HL-60 (cell line): ENCODE data around the gene TARS1.

Experiments used
- DNase-seq, 2 experiments: peaks; one replicate each; pipeline ENCODE4 v3.0.0-alpha.2; 2010 to 2020; ENCODE audit warnings: low read depth in 1 of 2, low spot score in 1 of 2
- H3K27ac ChIP-seq: fragments of 250-450 bp; sonication (Bioruptor Pico); replicated peaks from 2 replicates; pipeline ENCODE4 v1.5.1; 2020; ENCODE audit warnings: mild to moderate bottlenecking, moderate library complexity
- H3K27me3 ChIP-seq: fragments of 250-450 bp; sonication (Bioruptor Pico); 2 replicates; pipeline ENCODE4 v1.5.1; 2021; ENCODE audit warnings: mild to moderate bottlenecking, moderate library complexity; ENCODE audit not compliant: insufficient read depth, poor library complexity, severe bottlenecking
- H3K4me3 ChIP-seq: replicated peaks from 2 replicates; pipeline ENCODE4 v1.5.1; 2011; ENCODE audit warnings: mild to moderate bottlenecking, control low read depth, low read length; ENCODE audit not compliant: insufficient read depth
- GABPA ChIP-seq: IDR thresholded peaks from 2 replicates; pipeline ENCODE4 v1.6.1; 2012; ENCODE audit warnings: low read depth
- POLR2AphosphoS5 ChIP-seq: IDR thresholded peaks from 2 replicates; pipeline ENCODE4 v1.6.1; 2012; ENCODE audit warnings: low read depth
- SPI1 ChIP-seq: IDR thresholded peaks from 2 replicates; pipeline ENCODE4 v1.6.1; 2012; ENCODE audit warnings: low read depth, mild to moderate bottlenecking, borderline replicate concordance
- TF ChIP-seq, protein P1 (sequence below): IDR thresholded peaks from 2 replicates; pipeline ENCODE4 v1.6.1; 2012; ENCODE audit warnings: low read depth; ENCODE audit not compliant: insufficient replicate concordance
- TF ChIP-seq, protein P2 (sequence below): IDR thresholded peaks from one replicate; pipeline ENCODE4 v1.5.1; 2011; ENCODE audit warnings: low read length, control low read depth, inconsistent platforms; ENCODE audit not compliant: insufficient read depth

The TARS1 gene

DNA sequence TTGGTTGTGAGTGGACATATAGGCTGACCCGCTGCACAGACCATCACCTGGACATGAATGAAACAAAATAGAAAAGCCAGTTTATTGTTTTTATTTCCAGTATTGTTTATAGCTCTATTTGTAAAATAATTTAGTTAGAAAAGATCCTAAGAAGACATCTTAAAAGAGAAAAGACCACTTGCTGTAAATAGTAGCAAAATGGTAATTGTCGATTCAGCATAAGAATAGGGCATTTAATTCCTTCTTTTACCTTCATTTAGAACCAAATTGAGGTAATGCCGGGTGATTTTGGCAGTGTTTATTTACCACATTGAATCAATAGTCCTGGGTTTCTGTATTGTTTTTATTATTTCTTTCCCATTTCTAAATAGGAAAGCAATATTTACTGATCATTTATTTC is 7.4 kb downstream of the TARS1 start:
- H3K27me3 ChIP-seq, result no peaks in the 10 kb centered on the region
- H3K27ac ChIP-seq, result no peak overlapping the region
- no peak overlapping the region for H3K4me3 ChIP-seq
- DNase-seq, result no peak
- TF ChIP-seq, protein P1, sequence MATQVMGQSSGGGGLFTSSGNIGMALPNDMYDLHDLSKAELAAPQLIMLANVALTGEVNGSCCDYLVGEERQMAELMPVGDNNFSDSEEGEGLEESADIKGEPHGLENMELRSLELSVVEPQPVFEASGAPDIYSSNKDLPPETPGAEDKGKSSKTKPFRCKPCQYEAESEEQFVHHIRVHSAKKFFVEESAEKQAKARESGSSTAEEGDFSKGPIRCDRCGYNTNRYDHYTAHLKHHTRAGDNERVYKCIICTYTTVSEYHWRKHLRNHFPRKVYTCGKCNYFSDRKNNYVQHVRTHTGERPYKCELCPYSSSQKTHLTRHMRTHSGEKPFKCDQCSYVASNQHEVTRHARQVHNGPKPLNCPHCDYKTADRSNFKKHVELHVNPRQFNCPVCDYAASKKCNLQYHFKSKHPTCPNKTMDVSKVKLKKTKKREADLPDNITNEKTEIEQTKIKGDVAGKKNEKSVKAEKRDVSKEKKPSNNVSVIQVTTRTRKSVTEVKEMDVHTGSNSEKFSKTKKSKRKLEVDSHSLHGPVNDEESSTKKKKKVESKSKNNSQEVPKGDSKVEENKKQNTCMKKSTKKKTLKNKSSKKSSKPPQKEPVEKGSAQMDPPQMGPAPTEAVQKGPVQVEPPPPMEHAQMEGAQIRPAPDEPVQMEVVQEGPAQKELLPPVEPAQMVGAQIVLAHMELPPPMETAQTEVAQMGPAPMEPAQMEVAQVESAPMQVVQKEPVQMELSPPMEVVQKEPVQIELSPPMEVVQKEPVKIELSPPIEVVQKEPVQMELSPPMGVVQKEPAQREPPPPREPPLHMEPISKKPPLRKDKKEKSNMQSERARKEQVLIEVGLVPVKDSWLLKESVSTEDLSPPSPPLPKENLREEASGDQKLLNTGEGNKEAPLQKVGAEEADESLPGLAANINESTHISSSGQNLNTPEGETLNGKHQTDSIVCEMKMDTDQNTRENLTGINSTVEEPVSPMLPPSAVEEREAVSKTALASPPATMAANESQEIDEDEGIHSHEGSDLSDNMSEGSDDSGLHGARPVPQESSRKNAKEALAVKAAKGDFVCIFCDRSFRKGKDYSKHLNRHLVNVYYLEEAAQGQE, result no peak
- TF ChIP-seq, protein P2, sequence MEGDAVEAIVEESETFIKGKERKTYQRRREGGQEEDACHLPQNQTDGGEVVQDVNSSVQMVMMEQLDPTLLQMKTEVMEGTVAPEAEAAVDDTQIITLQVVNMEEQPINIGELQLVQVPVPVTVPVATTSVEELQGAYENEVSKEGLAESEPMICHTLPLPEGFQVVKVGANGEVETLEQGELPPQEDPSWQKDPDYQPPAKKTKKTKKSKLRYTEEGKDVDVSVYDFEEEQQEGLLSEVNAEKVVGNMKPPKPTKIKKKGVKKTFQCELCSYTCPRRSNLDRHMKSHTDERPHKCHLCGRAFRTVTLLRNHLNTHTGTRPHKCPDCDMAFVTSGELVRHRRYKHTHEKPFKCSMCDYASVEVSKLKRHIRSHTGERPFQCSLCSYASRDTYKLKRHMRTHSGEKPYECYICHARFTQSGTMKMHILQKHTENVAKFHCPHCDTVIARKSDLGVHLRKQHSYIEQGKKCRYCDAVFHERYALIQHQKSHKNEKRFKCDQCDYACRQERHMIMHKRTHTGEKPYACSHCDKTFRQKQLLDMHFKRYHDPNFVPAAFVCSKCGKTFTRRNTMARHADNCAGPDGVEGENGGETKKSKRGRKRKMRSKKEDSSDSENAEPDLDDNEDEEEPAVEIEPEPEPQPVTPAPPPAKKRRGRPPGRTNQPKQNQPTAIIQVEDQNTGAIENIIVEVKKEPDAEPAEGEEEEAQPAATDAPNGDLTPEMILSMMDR, result no peak
- no peak for TF ChIP-seq SPI1
- no peak for TF ChIP-seq POLR2AphosphoS5
- TF ChIP-seq GABPA, result no peak

- Histone ChIP-seq H3K4me3 (no peak overlapping the region), H3K27me3 (no peaks in the 10 kb centered on the region), H3K27ac (no peak overlapping the region)
- DNase-seq, result no peak
- no peak for TF ChIP-seq POLR2AphosphoS5
- no peak for TF ChIP-seq GABPA
- TF ChIP-seq, protein P2, result no peak
- TF ChIP-seq, protein P1, result no peak
- no peak for TF ChIP-seq SPI1
Measured at GRCh38 chr5:33457126-33457525, 16.4 kb downstream of the TARS1 start.

DNA sequence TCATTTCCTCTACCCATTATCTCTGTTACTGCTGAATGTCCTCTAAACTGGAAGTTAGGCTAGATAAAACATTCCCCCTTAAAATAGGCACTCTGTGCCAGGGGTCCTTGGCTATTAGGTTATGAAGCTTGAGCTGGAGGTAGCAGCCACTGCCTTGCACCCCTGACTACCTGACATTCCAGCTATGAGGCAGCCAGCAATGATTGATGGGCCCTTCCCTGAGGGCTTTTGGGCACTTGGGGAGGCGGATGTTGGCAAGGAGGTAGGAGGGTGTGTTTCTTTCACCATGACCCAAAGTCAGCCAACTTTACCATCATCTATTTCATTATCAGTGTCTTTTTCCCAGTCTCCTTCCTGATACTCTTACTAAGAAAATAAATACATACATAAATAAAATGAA is 17.1 kb downstream of the TARS1 start:
- H3K27ac ChIP-seq, result no peak overlapping the region

More for the DNA sequence above, 17.1 kb downstream of the TARS1 start:
- DNase-seq, result no peak
- no peak for TF ChIP-seq SPI1
- TF ChIP-seq, protein P2, result no peak
- TF ChIP-seq GABPA, result no peak
- TF ChIP-seq, protein P1, result no peak
- no peak for TF ChIP-seq POLR2AphosphoS5
- no peak overlapping the region for H3K4me3 ChIP-seq
- H3K27me3 ChIP-seq, result no peaks in the 10 kb centered on the region
